H1 (cell line): ENCODE results near the gene BAZ2B. TPM values are rescaled to one million over a fixed set of nuclear protein-coding genes. Genes with fewer than 3 reads are reported as not detected.

Experiments
- CTCF ChIA-PET: fragments of 300-600 bp; sonication (Branson Sonifier 250); formaldehyde crosslinking; loops from one replicate; lab custom pipeline; 2021; ENCODE audit not compliant: partially characterized antibody; lab: Charles Lee
- POLR2A ChIA-PET: fragments of 300-600 bp; sonication (Branson Sonifier 250); formaldehyde crosslinking; loops from one replicate; lab custom pipeline; 2021; ENCODE audit warnings: inconsistent platforms; ENCODE audit not compliant: partially characterized antibody; lab: Charles Lee
- DNase-seq, 2 experiments: peaks; one replicate each; pipeline versions ENCODE4 v3.0.0 to v3.0.0-alpha.2; 2010 to 2022; ENCODE audit warnings: low spot score in 2 of 2, low read depth in 1 of 2, mixed read lengths in 1 of 2
- FAIRE-seq: peaks from 2 replicates; lab custom pipeline; 2011; peaks lifted over from hg19 to GRCh38; lab: Jason Lieb, UNC
- H2AFZ ChIP-seq: 2 replicates; pipeline ENCODE4 v1.8.1; 2012; ENCODE audit warnings: low read length, inconsistent platforms
- H2AK5ac ChIP-seq: 2 replicates; pipeline ENCODE4 v1.6.1; 2013; ENCODE audit warnings: low read depth, low read length
- H2BK120ac ChIP-seq: replicated peaks from 2 replicates; pipeline ENCODE3; 2013; ENCODE audit warnings: low read depth, low read length, inconsistent platforms
- H2BK12ac ChIP-seq: 2 replicates; pipeline ENCODE4 v1.6.1; 2013; ENCODE audit warnings: low read depth, low read length
- H2BK15ac ChIP-seq: 2 replicates; pipeline ENCODE4 v1.6.1; 2013; ENCODE audit warnings: low read length
- H2BK20ac ChIP-seq: 2 replicates; pipeline ENCODE4 v1.6.1; 2013; ENCODE audit warnings: low read length
- H2BK5ac ChIP-seq: 2 replicates; pipeline ENCODE4 v1.6.1; 2013; ENCODE audit warnings: low read depth, low read length
- H3K14ac ChIP-seq: 2 replicates; pipeline ENCODE4 v1.6.1; 2013; ENCODE audit warnings: inconsistent platforms; ENCODE audit not compliant: insufficient read length
- H3K18ac ChIP-seq: 2 replicates; pipeline ENCODE4 v1.6.1; 2013; ENCODE audit warnings: low read length; ENCODE audit errors: extremely low read depth
- H3K23ac ChIP-seq: 2 replicates; pipeline ENCODE4 v1.6.1; 2013; ENCODE audit warnings: inconsistent platforms; ENCODE audit not compliant: insufficient read length
- H3K23me2 ChIP-seq: 2 replicates; pipeline ENCODE4 v1.6.1; 2013; ENCODE audit warnings: low read depth, low read length
- H3K27ac ChIP-seq: 2 replicates; pipeline ENCODE4 v1.6.1; 2011; ENCODE audit warnings: low read depth, low read length, inconsistent platforms
- H3K27me3 ChIP-seq, 4 experiments: replicated peaks in 1 of 4; 1 replicate in 1 of 4; 2 replicates in 3 of 4; pipeline versions ENCODE4 v1.6.1 to v1.8.1; 2011 to 2013; ENCODE audit warnings: low read length in 3 of 4, mild to moderate bottlenecking in 3 of 4, inconsistent platforms in 2 of 4, mixed read lengths in 2 of 4, moderate library complexity in 1 of 4; ENCODE audit not compliant: control insufficient read depth in 3 of 4, insufficient read depth in 3 of 4; ENCODE audit errors: extremely low read depth in 1 of 4
- H3K36me3 ChIP-seq, 4 experiments: 2 replicates each; pipeline versions ENCODE4 v1.6.1 to v1.8.1; 2011 to 2013; ENCODE audit warnings: mild to moderate bottlenecking in 4 of 4, low read length in 3 of 4, moderate library complexity in 2 of 4, control low read depth in 1 of 4, inconsistent platforms in 1 of 4; ENCODE audit not compliant: insufficient read depth in 4 of 4, control insufficient read depth in 2 of 4
- H3K4ac ChIP-seq: replicated peaks from 2 replicates; pipeline ENCODE3; 2013; ENCODE audit warnings: low read length, low read depth, mixed read lengths, inconsistent platforms; ENCODE audit not compliant: insufficient read length
- H3K4me1 ChIP-seq, 4 experiments: replicated peaks in 1 of 4; 1 replicate in 1 of 4; 2 replicates in 3 of 4; pipeline versions ENCODE4 v1.6.1 to v1.8.1; 2011 to 2013; ENCODE audit warnings: low read length in 3 of 4, inconsistent platforms in 2 of 4, mixed read lengths in 1 of 4; ENCODE audit not compliant: insufficient read depth in 4 of 4, control insufficient read depth in 3 of 4
- H3K4me2 ChIP-seq, 2 experiments: 2 replicates each; pipeline versions ENCODE4 v1.6.1 to v1.8.1; 2011 to 2013; ENCODE audit warnings: low read depth in 2 of 2, low read length in 2 of 2, control low read depth in 1 of 2, inconsistent platforms in 1 of 2, mild to moderate bottlenecking in 1 of 2; ENCODE audit not compliant: insufficient read depth in 1 of 2
- H3K4me3 ChIP-seq, 4 experiments: fragments of 200-600, 300-600 bp in 1 of 4; sonication (generic), shearing (Covaris generic), sonication (Bioruptor Twin) in 1 of 4; 2 replicates each; pipeline versions ENCODE4 v1.5.1 to v1.8.1; 2011 to 2016; ENCODE audit warnings: low read length in 4 of 4, low read depth in 3 of 4, control low read depth in 2 of 4, inconsistent platforms in 2 of 4, mild to moderate bottlenecking in 2 of 4, mixed read lengths in 1 of 4, moderate library complexity in 1 of 4; ENCODE audit not compliant: insufficient read depth in 2 of 4; ENCODE audit errors: extremely low read depth in 1 of 4
- H3K56ac ChIP-seq: replicated peaks from 2 replicates; pipeline ENCODE3; 2013; ENCODE audit warnings: low read depth, mild to moderate bottlenecking, mixed read lengths, low read length, inconsistent platforms; ENCODE audit not compliant: insufficient read length
- H3K79me1 ChIP-seq: 2 replicates; pipeline ENCODE4 v1.6.1; 2013; ENCODE audit warnings: low read depth, low read length, control low read depth
- H3K79me2 ChIP-seq, 2 experiments: 2 replicates each; pipeline versions ENCODE4 v1.6.1 to v1.8.1; 2012 to 2013; ENCODE audit warnings: low read length in 2 of 2, mild to moderate bottlenecking in 2 of 2, inconsistent platforms in 1 of 2; ENCODE audit not compliant: insufficient read depth in 2 of 2, control insufficient read depth in 1 of 2
- H3K9ac ChIP-seq, 4 experiments: replicated peaks in 1 of 4; 1 replicate in 1 of 4; 2 replicates in 3 of 4; pipeline versions ENCODE4 v1.6.1 to v1.8.1; 2011 to 2013; ENCODE audit warnings: low read depth in 3 of 4, low read length in 3 of 4, control low read depth in 2 of 4, mild to moderate bottlenecking in 2 of 4, moderate library complexity in 2 of 4, inconsistent platforms in 1 of 4; ENCODE audit errors: extremely low read depth in 1 of 4
- H3K9me3 ChIP-seq, 2 experiments: 2 replicates each; pipeline versions ENCODE4 v1.6.1 to v1.8.1; 2012 to 2013; ENCODE audit warnings: mild to moderate bottlenecking in 2 of 2, moderate library complexity in 2 of 2, control low read depth in 1 of 2, inconsistent platforms in 1 of 2, low read depth in 1 of 2, low read length in 1 of 2, mixed read lengths in 1 of 2; ENCODE audit not compliant: insufficient read depth in 2 of 2
- H4K20me1 ChIP-seq, 2 experiments: replicated peaks in 1 of 2; 2 replicates each; pipeline versions ENCODE3 to v1.8.1; 2011 to 2013; ENCODE audit warnings: inconsistent platforms in 2 of 2, low read length in 2 of 2, mild to moderate bottlenecking in 1 of 2; ENCODE audit not compliant: insufficient read depth in 2 of 2, control insufficient read depth in 1 of 2
- H4K5ac ChIP-seq: 2 replicates; pipeline ENCODE4 v1.6.1; 2013; ENCODE audit warnings: low read length, low read depth, mixed read lengths, inconsistent platforms; ENCODE audit not compliant: insufficient read length
- H4K8ac ChIP-seq: 2 replicates; pipeline ENCODE4 v1.8.0; 2013; ENCODE audit warnings: mild to moderate bottlenecking, moderate library complexity, low read length, inconsistent platforms; ENCODE audit not compliant: insufficient read depth; ENCODE audit errors: extremely low read depth
- H4K91ac ChIP-seq: replicated peaks from 2 replicates; pipeline ENCODE3; 2013; ENCODE audit warnings: low read length, mixed read lengths, inconsistent platforms; ENCODE audit not compliant: insufficient read length
- BACH1 ChIP-seq: IDR thresholded peaks from 2 replicates; pipeline ENCODE4 v1.6.1; 2012; ENCODE audit warnings: low read length, improper control_type of control experiment
- MAX ChIP-seq: IDR thresholded peaks from 2 replicates; pipeline ENCODE4 v1.6.1; 2012; ENCODE audit warnings: inconsistent platforms
- RXRA ChIP-seq: IDR thresholded peaks from 2 replicates; pipeline ENCODE4 v1.6.1; 2011; ENCODE audit warnings: low read depth, mild to moderate bottlenecking, low read length, moderate library complexity; ENCODE audit not compliant: insufficient read depth
- SP2 ChIP-seq: IDR thresholded peaks from 2 replicates; pipeline ENCODE4 v1.6.1; 2012; ENCODE audit warnings: mild to moderate bottlenecking, low read length, inconsistent platforms
- WGBS, 2 experiments: shearing (Covaris generic) in 1 of 2; methylation state at CpG; one replicate each; pipeline versions ENCODE4 v1.1.6 to v1.1.7; 2013 to 2015; ENCODE audit warnings: low lambda C conversion rate in 2 of 2, mixed read lengths in 2 of 2, inconsistent platforms in 1 of 2, low coverage in 1 of 2, missing lambda C conversion rate in 1 of 2; ENCODE audit not compliant: insufficient replicate concordance in 2 of 2, insufficient coverage in 1 of 2, insufficient read length in 1 of 2; ENCODE audit errors: extremely low coverage in 1 of 2, missing lambda C conversion rate in 1 of 2; 5-methylcytosine and 5-hydroxymethylcytosine counted together
- polyA plus RNA-seq, 7 experiments: library from polyadenylated mRNA; depleted of rRNA in 3 of 7; stranded (reverse) in 5 of 7; unstranded in 2 of 7; fragments of >200 nt in 5 of 7; fragments of 200-250 nt in 2 of 7; gene quantifications; 1 replicate in 5 of 7; 2 replicates in 1 of 7; 4 replicates in 1 of 7; pipeline versions ENCODE4 v1.2.1 to v1.2.3, GENCODE V29; 2011 to 2013; ENCODE audit warnings: missing spikeins in 2 of 7, mixed read lengths in 2 of 7
- total RNA-seq: library from RNA; stranded (reverse); fragmentation: NEBNext Ultra II Directional; extraction: Animal tissue kit (Norgen Biotek cat#: 25700); gene quantifications from 2 replicates; pipeline ENCODE4 v1.2.1, GENCODE V29; 2021

BAZ2B gene
- total and polyA plus RNA-seq, 2 of the 8 experiments (the other 6 are each of a cell fraction or from before 2014, with no cell fraction given): 15.2 to 46.3 TPM

GRCh38 chr2:159606287-159606686 lies 10.1 kb downstream of the BAZ2B start:
- no peak overlapping the region for H2BK20ac ChIP-seq
- H3K4me2 ChIP-seq: no peak overlapping the region; a peak in 1 of 4 replicates
- H3K56ac ChIP-seq: no peak overlapping the region
- no peak overlapping the region for H3K23ac ChIP-seq
- no peak overlapping the region for H3K4ac ChIP-seq
- DNase-seq: no peak
- H3K4me1 ChIP-seq: peaks cover 0 to 14% (median 5%) of the 10 kb centered on the region in 4 experiments; a peak in 4 of 7 replicates
- H3K9me3 ChIP-seq: no peaks in the 10 kb centered on the region
- H4K20me1 ChIP-seq: peaks cover 0 to 2% of the 10 kb centered on the region in 2 experiments
- no peaks in the 10 kb centered on the region for H3K23me2 ChIP-seq
- H2AFZ ChIP-seq: no peak overlapping the region
- no peak overlapping the region for H4K5ac ChIP-seq
- peaks cover 4 to 97% of the 10 kb centered on the region in 2 experiments; a peak in 3 of 4 replicates for H3K79me2 ChIP-seq
- H2BK120ac ChIP-seq: no peak overlapping the region
- H2BK15ac ChIP-seq: no peak overlapping the region
- CTCF ChIA-PET: interaction anchor here (0.7 kb wide), 1 partner anchor 25 kb away, joined by 3 read pairs; no protein-coding TSS in a partner anchor
- H2AK5ac ChIP-seq: no peak overlapping the region
- TF ChIP-seq SP2 (no peak), MAX (no peak), BACH1 (no peak), RXRA (no peak)
- TF ChIP-seq, all 59 proteins: peak for 0
- no peaks in the 10 kb centered on the region for H3K27me3 ChIP-seq
- no peak for FAIRE-seq
- no peaks in the 10 kb centered on the region for H3K36me3 ChIP-seq
- no peak overlapping the region for H3K14ac ChIP-seq
- H3K9ac ChIP-seq: no peak overlapping the region
- H4K91ac ChIP-seq: no peak overlapping the region
- H3K27ac ChIP-seq: no peak overlapping the region
- H2BK5ac ChIP-seq: no peak overlapping the region
- H3K79me1 ChIP-seq: peaks cover 2% of the 10 kb centered on the region; the same call in 1 of the 2 replicates
- H4K8ac ChIP-seq: no peak overlapping the region
- POLR2A ChIA-PET: interaction anchor here (1.2 to 3.6 kb wide), 5 partner anchors 8 to 107 kb away, joined by 4 to 23 read pairs (median 5); partner anchors contain the start of genes BAZ2B and MARCHF7
- H3K18ac ChIP-seq: no peak overlapping the region
- H2BK12ac ChIP-seq: no peak overlapping the region
- H3K4me3 ChIP-seq: no peak overlapping the region
- 82% methylated on average over 2 of the region's 2 CpGs; no CpG with 5 or more reads in 1 of the 2 experiments for WGBS, 2 experiments
